HG02623 (cell line): ENCODE results near the gene USP13.
A peak's percentile ranks its signal among the peaks of the same experiment; 100 is the strongest.
"Not testable (repeated sequence)": the region's sequence is repeated elsewhere in the genome, so short reads cannot be mapped to it uniquely, and the experiment has no call there.

Source experiments
- ATAC-seq: cut with Tn5 transposase; IDR thresholded peaks from one replicate; pipeline ENCODE4 v1.9.1; 2021; ENCODE audit warnings: moderate library complexity; ENCODE audit not compliant: unreplicated experiment

The USP13 gene

DNA sequence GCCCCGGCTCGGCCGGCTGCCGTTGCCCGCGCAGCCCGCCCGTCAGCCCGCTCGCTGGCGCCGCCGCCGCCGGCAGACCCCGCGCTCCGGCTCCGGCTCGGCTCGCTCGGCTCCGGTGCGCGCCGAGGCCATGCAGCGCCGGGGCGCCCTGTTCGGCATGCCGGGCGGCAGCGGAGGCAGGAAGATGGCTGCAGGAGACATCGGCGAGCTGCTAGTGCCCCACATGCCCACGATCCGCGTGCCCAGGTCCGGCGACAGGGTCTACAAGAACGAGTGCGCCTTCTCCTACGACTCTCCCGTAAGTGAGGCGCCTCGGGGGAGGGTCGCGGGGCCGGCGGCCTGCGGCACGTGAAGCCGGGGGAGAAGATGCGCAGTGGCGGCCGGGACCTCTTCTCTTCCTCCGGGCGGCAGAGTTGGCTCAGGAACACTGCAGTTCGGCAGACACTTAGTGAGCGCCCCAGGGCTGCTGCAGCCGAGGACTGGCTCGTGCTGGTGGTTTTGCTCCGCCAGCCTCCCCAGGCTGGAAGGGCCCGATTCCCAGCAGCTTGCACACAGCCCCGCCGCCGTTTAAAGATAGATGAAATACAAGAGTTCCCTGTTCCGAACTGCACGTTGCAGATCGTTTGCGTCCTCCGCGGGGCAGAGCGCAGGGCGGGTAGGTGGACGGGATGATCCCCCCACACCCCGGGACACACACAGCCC, 407 bp downstream of the USP13 start:
- ATAC-seq: peak; percentile 62

DNA sequence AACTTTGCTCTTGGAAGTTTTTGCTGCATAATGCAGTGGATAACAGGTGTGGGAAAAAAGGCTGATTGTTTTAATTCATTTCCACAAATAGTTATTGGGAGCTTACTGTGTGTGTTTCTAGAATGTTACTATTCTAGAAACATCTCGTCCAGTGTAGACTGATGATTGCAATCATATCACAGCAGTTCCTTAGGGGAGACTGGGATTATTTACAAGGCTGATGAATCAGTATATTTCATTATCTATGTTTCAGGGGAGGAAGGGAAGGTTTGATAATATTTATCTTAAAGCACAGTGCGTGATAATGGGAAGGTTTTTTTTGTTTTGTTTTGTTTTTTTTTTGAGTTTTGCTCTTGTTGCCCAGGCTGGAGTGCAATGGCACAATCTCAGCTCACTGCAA, 2.4 kb downstream of the USP13 start:
- no peak for ATAC-seq

DNA sequence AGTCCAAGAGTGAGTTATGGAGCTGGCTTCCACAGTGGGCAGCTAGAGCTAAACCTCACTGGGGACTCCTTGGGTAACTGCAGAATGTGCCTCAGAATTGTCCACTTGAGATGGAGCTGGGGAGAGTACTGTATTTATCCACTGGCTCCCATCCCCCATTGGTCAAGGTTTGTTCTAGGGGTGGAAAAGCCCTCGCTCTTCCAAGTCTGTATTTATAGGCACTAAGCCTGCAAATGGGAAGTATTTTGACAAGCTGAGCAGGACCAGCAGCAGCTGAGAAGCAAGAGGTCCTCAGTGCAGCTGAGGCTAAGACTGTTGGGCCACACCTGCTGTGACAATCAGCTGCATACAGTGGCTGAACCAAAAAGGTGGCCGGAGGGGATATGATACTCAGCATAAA, 5.8 kb downstream of the USP13 start:
- no peak for ATAC-seq

DNA sequence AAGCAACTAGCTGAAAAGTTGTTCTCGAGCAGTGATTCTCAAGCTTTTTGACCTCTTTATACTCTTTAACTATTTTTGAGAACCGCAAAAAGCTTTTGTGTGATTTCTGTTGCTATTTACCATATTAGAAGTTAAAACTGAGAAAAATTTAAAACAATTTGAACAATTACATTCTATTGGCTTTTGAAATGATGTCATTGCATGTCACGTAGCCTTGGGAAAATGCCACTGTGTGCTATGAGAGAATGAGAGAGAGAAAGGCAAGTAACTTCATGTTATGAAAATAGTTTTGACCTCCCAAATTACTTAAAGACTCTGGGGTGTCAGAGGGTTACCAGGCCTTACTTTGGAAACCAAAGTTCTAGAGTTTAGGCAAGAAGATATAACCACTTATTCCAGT, 8.0 kb downstream of the USP13 start:
- no peak for ATAC-seq

DNA sequence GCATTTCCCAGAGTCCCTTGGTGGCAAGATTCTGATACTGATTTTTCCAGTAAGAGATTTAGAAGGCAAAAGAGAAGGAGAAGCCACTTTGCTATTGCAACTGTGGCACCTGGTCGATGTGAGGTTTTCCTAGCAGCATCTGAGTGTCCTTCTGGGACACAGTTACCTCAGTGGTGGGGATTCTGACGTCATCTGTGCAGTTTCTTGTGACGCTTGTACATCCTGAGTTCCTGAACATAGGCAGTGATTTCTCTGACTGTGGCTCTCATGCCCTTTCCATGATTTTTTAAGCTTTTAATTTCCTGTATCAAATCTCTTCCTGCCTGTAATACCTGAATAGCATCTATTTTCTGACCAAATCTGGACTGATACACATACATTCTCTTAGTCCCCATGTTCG, 8.9 kb downstream of the USP13 start:
- no peak for ATAC-seq

DNA sequence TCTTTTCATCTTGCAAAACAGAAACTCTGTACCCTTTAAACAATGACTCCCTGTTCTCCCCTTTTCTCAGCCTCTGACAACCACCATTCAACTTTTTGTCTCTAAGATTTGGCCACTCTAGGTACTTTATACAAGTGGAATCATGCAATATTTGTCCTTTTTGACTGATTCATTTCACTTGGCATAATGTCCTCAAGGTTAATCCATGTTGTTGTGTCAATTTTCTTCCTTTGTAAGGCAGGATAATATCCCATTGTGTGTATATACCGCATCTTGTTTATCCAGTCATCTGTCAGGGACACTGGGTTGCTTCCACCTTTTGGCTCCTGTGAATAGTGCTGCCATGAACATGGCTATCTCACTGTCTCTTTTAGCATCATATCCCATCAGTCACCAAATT, 10.3 kb downstream of the USP13 start:
- no peak for ATAC-seq

DNA sequence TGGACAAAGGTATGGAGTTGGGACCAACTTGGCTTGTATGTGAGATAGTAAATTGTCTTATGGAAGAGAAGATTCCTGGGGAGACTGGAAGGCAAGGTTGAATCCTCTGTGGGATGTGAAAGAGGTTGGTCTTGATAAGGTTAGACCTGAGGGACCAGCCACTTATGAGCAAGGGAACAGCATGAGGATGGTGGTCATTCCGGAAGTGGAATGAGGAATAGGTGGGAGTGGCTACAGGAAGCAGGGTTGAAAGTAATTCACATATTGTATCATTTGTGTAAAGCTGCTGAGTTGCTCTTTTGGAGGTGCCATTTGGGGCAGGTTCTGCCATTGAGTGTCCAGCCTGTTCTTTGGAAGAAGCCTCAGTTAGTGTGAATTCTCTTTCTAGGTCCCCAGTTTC, 13.2 kb downstream of the USP13 start:
- ATAC-seq: no peak

DNA sequence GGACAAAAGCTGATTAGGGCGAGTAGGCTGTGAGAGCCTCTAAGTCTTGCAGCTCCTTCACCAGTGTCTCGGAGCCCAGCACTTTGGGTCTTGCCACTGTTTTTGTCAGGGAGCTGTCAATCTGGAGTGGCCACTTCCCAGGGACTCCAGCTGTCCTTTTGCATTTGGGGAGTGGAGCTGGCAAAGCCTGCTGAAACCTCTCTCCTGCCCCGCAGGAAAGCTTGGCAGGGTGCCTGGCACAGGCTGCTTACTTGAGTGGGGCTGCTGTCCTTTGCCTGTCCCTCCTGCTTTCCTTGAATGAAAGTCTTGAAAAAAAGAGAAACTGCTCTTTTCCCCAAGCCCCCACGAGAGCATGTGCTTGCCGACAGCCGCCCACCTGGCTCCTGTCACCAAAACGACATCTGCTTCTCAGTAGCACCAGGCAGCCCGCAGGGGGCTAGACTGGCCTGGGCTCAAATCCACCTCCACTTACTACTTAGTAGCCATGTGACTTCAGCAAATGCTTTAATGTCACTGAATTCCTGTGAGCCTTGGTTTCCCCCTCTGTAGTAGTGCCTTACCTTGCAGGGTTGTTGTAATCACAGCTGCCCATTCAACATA, 13.7 kb downstream of the USP13 start:
- ATAC-seq: no peak

DNA sequence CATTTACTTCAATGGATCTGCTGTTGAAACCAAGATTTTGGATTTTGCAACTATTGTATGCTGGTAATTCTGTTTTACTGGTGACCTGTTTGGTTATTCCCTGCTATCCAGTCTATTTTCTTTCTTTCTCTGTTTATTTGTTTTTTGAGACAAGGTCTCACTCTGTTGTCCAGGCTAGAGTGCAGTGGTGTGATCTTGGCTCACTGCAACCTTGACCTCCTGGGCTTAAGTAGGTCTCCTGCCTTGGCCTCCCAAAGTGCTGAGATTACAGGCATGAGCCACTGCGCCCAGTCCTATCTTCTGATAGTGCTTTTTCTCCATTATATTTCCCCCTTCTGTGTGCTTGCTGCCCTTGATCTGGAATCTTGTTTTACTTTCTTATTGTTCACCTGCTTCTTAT, 15.6 kb downstream of the USP13 start:
- ATAC-seq: no peak

DNA sequence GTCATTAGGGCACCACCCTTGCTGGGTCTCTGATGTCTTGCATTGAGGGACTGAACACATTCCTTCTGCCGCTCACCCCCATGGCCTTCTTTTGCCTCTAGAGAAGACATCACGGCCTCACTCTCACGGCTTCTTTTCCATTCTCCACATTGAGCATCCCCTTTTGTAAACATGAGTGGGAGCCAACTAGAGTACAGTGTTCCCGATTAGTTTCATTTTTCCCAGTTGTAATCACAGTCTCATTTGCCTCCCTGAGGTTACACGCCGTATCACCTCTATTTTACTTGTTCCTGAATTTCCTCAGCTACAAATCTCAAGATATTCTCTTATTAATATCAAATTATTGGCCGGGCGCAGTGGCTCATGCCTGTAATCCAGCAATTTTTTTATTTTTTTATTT, 17.5 kb downstream of the USP13 start:
- no peak for ATAC-seq

DNA sequence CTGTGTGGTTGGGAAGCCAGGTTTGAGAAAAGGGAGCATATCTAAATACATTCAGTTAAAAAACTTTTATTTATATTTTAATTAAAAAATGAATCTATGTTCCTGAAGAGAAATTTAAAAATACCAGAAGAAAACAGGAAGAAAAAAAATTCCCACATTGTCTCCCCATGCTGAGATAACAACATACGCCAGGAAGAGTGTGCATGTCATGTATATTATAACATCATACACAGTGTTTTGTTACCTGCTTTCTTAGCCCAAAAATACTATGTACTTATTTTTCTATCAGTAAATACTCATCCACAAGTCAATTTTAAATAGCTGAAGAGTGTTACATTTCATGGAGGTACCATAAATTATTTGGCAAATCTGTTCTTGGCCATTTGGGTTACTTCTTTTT, 18.5 kb downstream of the USP13 start:
- no peak for ATAC-seq

DNA sequence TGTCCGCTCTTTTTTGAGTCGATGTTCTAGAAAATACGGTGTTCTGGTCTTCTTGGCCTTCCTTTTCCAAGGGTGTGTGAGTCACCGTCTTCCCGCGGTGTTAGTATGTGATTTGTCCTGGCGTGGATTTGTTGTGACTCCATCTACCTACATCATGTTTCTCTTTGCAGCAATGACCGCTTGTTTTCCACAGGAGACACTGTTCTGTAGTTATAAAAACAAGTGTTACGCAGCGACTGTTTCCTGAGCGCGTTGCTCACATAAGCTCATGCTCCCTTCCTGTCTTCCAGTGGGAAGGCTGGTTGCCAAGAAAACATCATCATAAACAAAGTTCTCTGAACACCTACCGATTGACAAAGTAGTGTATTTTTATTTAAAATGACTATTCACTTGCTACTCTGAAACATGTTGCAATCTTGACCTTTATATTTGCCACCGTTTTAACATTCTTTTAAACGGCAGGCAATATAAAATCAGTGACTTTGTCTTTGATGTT, 19.0 kb downstream of the USP13 start:
- no peak for ATAC-seq

DNA sequence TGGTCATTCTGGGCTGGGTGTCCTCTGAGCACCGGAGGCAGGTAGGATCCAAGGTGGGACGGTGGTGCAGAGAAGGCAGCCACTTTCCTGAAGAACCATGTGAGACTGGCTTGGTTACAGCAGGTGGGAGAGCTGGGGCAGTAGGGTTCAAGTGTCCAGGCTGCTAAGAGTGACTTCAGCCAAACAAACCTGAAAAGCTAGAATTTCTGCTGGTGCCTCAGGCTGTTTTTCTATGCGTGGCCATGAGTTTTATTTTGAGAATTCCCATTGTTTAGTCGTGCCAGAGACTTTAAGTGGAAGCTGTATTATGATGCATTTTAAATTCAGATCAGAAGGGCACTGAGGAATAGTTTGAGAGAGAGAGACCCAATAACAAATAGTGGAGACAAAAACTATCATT, 20.1 kb downstream of the USP13 start:
- ATAC-seq: no peak

DNA sequence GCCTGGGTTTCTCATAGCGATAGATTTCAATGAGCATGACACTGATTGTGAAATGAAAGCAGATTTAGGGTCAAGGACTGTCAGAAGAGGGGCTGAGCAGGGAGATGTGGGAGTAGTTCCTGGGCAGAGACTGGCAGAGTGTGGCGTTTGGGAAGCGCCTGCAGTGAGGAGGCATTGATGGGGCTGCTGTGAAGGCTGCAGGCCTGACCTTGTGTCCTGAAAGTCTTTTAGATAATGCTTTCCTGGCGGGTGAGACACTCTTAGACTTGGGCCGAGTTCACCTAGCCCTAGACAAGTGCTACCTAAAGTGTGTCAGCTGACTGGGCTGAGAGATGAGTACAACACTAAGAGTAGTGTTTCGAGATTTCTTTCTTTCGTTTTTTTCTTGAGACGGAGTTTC, 20.7 kb downstream of the USP13 start:
- no peak for ATAC-seq

DNA sequence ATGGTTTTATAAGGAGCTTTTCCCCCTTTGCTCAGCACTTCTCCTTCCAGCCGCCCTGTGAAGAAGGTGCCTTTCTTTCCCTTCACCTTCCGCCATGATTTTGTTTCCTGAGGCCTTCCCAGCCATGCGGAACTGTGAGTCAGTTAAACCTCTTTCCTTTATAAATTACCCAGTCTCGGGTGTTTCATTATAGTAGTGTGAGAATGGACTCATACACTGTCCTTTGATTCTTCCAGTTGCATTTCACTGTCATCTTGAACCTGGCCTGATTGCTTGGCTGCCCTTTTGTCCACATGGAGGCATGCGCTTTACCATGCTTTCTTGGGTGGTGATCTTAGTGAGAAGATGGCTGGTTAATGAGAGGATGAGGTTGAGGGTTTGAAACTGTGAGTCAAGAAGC, 23.2 kb downstream of the USP13 start:
- ATAC-seq: no peak

DNA sequence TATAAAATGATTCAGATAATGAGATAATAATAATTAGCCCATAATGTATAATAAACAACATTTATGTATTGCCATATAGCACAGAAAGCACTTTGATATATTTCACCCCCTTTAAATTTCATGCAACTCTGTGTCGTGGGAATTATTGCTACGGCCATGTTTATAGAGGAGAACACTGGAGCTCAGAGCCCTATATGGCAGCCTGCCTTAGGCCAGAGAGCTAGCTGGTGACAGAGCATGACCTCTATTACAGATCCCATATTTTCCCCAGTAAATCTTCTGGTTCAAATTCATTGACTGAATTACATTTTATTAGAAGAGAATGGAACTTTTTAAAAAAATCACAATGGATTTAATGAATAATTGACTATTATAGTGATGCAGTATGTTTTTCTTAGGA, 25.0 kb downstream of the USP13 start:
- ATAC-seq: no peak

DNA sequence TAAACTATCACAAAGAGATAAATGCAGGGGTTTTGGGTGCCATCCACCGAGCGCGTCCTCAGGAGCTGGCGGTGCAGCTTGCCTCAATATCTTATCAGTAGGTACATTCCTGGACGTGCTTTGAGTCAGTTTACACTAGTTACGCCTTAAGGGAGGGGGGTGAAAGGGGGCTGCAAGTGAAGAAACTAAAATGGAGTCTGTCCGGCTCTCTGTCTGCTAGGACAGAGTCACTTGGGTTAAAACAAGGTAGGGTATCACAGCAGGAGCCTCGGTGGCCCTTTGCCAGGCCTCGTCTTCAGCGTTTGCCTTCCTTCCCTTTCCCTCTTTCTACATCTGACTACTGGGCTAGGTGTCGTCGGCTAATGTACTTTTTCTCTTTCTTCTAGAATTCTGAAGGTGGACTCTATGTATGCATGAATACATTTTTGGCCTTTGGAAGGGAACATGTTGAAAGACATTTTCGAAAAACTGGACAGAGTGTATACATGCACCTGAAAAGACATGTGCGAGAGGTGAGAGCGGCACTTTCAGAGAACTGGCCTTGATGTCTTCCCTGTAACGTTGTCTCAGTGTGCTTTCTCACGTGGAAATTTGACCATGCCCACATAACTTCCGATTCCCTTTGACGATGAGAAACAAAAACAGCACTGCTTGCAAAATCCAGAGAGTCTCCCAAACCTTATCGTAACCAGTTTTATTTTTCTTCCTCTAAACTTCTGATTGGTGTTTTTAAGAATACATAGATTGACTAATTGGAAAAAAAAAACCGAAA, 28.8 kb downstream of the USP13 start:
- no peak for ATAC-seq

DNA sequence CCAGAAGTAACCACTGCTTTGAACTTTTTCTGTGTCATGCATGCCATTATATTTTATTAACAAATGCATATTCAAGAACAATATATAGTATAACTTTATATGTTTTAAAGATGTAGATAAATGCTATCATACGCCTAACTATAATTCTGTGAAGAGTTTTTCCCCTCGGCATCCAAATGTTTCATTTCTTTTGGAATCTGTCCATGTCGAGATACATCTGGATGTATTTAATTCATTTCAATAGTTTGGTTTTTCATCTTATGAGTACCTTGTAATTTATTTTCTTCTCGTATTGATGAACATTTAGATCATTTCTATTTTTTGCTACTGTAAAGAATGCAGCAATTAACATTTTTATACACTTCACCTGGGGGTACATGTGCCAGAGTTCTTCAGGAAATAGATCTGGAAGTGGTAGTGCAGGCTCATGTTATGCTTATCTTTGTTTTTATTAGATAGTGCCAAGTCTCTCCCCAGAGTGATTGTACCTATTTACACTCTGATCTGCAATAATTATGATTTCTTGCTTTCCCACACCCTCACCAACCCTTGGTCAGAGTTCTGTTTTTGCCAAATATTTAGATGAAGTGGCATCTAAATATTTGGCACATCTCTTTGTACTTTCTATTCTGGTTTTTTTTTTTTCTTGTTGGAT, 29.7 kb downstream of the USP13 start:
- ATAC-seq: no peak

DNA sequence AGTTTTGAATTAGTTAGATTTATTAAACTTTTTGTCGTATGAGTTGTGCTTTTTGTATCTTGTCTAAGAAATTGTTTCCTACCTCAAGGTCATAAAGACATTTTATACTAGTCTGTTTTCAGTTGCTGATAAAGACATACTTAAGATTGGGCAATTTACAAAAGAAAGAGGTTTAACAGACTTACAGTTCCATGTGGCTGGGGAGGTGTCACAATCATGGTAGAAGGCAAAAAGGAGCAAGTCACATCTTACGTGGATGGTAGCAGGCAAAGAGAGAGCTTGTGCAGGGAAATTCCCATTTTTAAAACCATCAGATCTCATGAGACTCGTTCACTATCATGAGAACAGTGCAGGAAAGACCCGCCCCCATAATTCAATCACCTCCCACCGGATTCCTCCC, 30.4 kb downstream of the USP13 start:
- not testable (repeated sequence) for ATAC-seq

DNA sequence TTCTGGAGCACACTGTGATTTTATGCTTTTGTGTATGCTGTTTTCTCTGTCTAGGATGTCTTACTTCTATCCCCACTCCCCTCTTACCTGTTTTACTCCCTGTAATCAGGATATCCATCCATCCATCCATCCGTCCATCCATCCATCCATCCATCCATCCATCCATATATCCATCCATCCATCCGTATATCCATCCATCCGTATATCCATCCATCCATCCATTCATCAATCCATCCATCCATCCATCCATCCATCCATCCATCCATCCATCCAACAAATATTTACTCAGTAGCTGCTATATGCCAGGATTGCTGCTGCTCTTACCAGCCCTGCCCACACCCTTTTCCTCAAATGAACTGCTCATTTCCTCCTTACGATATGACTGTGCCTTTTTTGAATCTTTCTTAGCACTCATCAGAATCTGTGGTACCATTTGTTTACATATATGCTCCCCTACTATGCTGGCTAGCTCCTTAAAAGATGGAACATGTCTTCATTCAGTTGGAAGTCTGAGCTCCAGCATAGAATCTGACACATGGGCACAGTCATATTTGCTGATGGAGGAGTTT, 35.2 kb downstream of the USP13 start:
- ATAC-seq: no peak

DNA sequence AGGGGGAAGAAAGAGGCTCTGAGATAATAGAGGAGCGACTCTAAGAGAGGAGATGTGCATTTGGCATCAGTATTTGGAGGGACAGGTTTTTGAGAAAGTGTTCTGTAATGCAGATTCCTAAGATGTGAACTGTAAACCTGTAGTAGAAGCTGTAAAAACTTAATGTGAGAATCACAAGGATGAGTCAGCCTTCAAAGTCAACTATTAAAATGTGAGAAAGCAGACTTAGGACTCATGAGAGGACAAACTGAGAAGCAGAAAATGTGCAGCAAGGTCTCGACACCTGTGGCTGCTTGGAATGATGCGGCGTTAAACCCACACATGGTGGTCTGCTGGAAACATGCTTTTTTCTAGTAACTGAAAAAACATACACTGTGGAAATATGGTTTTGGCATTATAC, 36.0 kb downstream of the USP13 start:
- no peak for ATAC-seq
